Fibroblast of lung (primary cell): ENCODE results near the gene ABCC9.

Experiments
- CTCF ChIP-seq, 2 donors: IDR thresholded peaks in 1 of 2; conservative IDR thresholded peaks in 1 of 2; 1 replicate in 1 of 2; 2 replicates in 1 of 2; pipeline ENCODE4 v1.5.1; 2011 to 2012; ENCODE audit warnings: low read length in 2 of 2, control low read depth in 1 of 2, inconsistent platforms in 1 of 2, low read depth in 1 of 2, mild to moderate bottlenecking in 1 of 2
- EZH2 ChIP-seq: IDR thresholded peaks from 2 replicates; pipeline ENCODE4 v1.5.1; 2012; ENCODE audit warnings: low read length, control low read depth, mild to moderate bottlenecking; ENCODE audit errors: missing control alignments

GRCh38 chr12:21851151-21851550, 90.1 kb downstream of the ABCC9 start:
- TF ChIP-seq CTCF (conservative IDR thresholded peaks at IDR 0.05 in 1 of 2, IDR thresholded peaks at IDR 0.05 in 1 of 2; ENCODE audit: low read depth in 1 of 2, low read length in 2 of 2) (no peak), EZH2 (no peak)
